CD14-positive monocyte (primary cell): ENCODE data around the gene TFPI. TPM values are rescaled to one million over a fixed set of nuclear protein-coding genes. Genes with fewer than 3 reads are reported as not detected.

ENCODE experiments used
- DNase-seq, 3 donors: peaks; one replicate each; pipeline ENCODE4 v3.0.0-alpha.2; 2011 to 2022
- H2AFZ ChIP-seq: 2 replicates; pipeline ENCODE4 v1.6.0; 2012; ENCODE audit warnings: mild to moderate bottlenecking, low read depth, low read length, inconsistent platforms; ENCODE audit not compliant: insufficient read depth, poor library complexity, severe bottlenecking
- H3K27ac ChIP-seq, 2 donors: 1 replicate in 1 of 2; 2 replicates in 1 of 2; pipeline ENCODE4 v1.5.1; 2012 to 2013; ENCODE audit warnings: low read length in 2 of 2, control low read depth in 1 of 2, inconsistent platforms in 1 of 2, low read depth in 1 of 2, mild to moderate bottlenecking in 1 of 2
- H3K27me3 ChIP-seq, 2 donors: one replicate each; pipeline versions ENCODE4 v1.6.0 to v1.6.1; 2011 to 2013; ENCODE audit warnings: low read length in 2 of 2; ENCODE audit not compliant: control insufficient read depth in 2 of 2, insufficient read depth in 2 of 2
- H3K36me3 ChIP-seq, 2 donors: replicated peaks in 1 of 2; 1 replicate in 1 of 2; 2 replicates in 1 of 2; pipeline versions ENCODE4 v1.5.1 to v1.6.1; 2012 to 2013; ENCODE audit warnings: low read length in 2 of 2, control low read depth in 1 of 2, inconsistent platforms in 1 of 2, mild to moderate bottlenecking in 1 of 2; ENCODE audit not compliant: insufficient read depth in 2 of 2, control insufficient read depth in 1 of 2
- H3K4me1 ChIP-seq, 2 donors: 1 replicate in 1 of 2; 2 replicates in 1 of 2; pipeline versions ENCODE4 v1.5.1 to v1.6.1; 2012 to 2013; ENCODE audit warnings: low read length in 2 of 2, control low read depth in 1 of 2, inconsistent platforms in 1 of 2, mild to moderate bottlenecking in 1 of 2, moderate library complexity in 1 of 2; ENCODE audit not compliant: insufficient read depth in 2 of 2, control insufficient read depth in 1 of 2
- H3K4me2 ChIP-seq: replicated peaks from 2 replicates; pipeline ENCODE3; 2012; ENCODE audit warnings: low read length, moderate library complexity, mild to moderate bottlenecking; ENCODE audit not compliant: poor library complexity, severe bottlenecking; ENCODE audit errors: extremely low read depth
- H3K4me3 ChIP-seq, 3 experiments: fragments of 200-600 bp in 1 of 3; sonication (generic) in 1 of 3; replicated peaks in 1 of 3; 1 replicate in 2 of 3; 2 replicates in 1 of 3; pipeline ENCODE4 v1.5.1; 2011 to 2013; ENCODE audit warnings: low read length in 3 of 3, mild to moderate bottlenecking in 3 of 3, control low read depth in 2 of 3, low read depth in 2 of 3, inconsistent platforms in 1 of 3, moderate library complexity in 1 of 3
- H3K79me2 ChIP-seq: 2 replicates; pipeline ENCODE4 v1.6.0; 2012; ENCODE audit warnings: mild to moderate bottlenecking, control low read depth, inconsistent platforms, low read length, moderate library complexity; ENCODE audit not compliant: insufficient read depth
- H3K9ac ChIP-seq: 2 replicates; pipeline ENCODE4 v1.6.0; 2017; ENCODE audit warnings: low read length, mild to moderate bottlenecking; ENCODE audit not compliant: insufficient read depth, poor library complexity, severe bottlenecking
- H3K9me3 ChIP-seq, 2 donors: replicated peaks in 1 of 2; 1 replicate in 1 of 2; 2 replicates in 1 of 2; pipeline versions ENCODE4 v1.5.1 to v1.6.1; 2012 to 2013; ENCODE audit warnings: low read length in 2 of 2, control low read depth in 1 of 2; ENCODE audit not compliant: control insufficient read depth in 1 of 2, insufficient read depth in 1 of 2
- H4K20me1 ChIP-seq: 2 replicates; pipeline ENCODE4 v1.6.0; 2012; ENCODE audit warnings: mild to moderate bottlenecking, low read length, control low read depth, moderate library complexity; ENCODE audit not compliant: insufficient read depth
- H3K27ac Mint-ChIP-seq, 7 donors: one replicate each; pipeline ENCODE4 v1.8.0; 2020; ENCODE audit warnings: mild to moderate bottlenecking in 7 of 7, mixed read lengths in 7 of 7, moderate library complexity in 6 of 7, inconsistent platforms in 2 of 7
- H3K27me3 Mint-ChIP-seq, 3 donors: one replicate each; pipeline ENCODE4 v1.8.0; 2021 to 2022; ENCODE audit warnings: low read depth in 3 of 3, mild to moderate bottlenecking in 3 of 3, mixed read lengths in 3 of 3, moderate library complexity in 3 of 3, inconsistent platforms in 1 of 3
- H3K36me3 Mint-ChIP-seq, 2 donors: one replicate each; pipeline ENCODE4 v1.8.0; 2020; ENCODE audit warnings: mixed read lengths in 2 of 2, inconsistent platforms in 1 of 2, mild to moderate bottlenecking in 1 of 2
- H3K4me1 Mint-ChIP-seq: one replicate; pipeline ENCODE4 v1.8.0; 2020; ENCODE audit warnings: mild to moderate bottlenecking, mixed read lengths
- H3K4me3 Mint-ChIP-seq, 2 donors: one replicate each; pipeline ENCODE4 v1.8.0; 2020; ENCODE audit warnings: mild to moderate bottlenecking in 2 of 2, mixed read lengths in 2 of 2, moderate library complexity in 1 of 2
- H3K9me3 Mint-ChIP-seq, 7 donors: one replicate each; pipeline ENCODE4 v1.8.0; 2020 to 2022; ENCODE audit warnings: mixed read lengths in 7 of 7, mild to moderate bottlenecking in 6 of 7, moderate library complexity in 6 of 7, inconsistent platforms in 2 of 7
- whole genome bisulfite sequencing: methylation state at CpG from one replicate; pipeline ENCODE4 v1.1.5; 2013; ENCODE audit warnings: missing lambda C conversion rate; ENCODE audit not compliant: insufficient coverage; 5-methylcytosine and 5-hydroxymethylcytosine counted together
- intact Hi-C, 2 donors: fragments of 100-400 bp; cut with micrococcal nuclease; formaldehyde crosslinking; loops; one replicate each; pipeline versions ENCODE4 v1.15.0 to v1.15.1; 2023
- polyA plus RNA-seq, 3 donors: library from polyadenylated mRNA; depleted of rRNA in 1 of 3; unstranded in 2 of 3; stranded (reverse) in 1 of 3; fragments of 300-500 nt in 2 of 3; fragments of >200 nt in 1 of 3; fragmentation: Illumina TruSeq in 2 of 3; gene quantifications; 1 replicate in 2 of 3; 2 replicates in 1 of 3; pipeline ENCODE4 v1.2.3, GENCODE V29; 2012 to 2021
- TF ChIP-seq, protein P1 (sequence below): fragments of 200-600 bp; IDR thresholded peaks from one replicate; pipeline ENCODE4 v1.8.0; 2022; ENCODE audit warnings: antibody characterized with exemption, mild to moderate bottlenecking

The TFPI gene
- polyA plus RNA-seq, 3 donors: 0.46 TPM; not detected in 2

DNA sequence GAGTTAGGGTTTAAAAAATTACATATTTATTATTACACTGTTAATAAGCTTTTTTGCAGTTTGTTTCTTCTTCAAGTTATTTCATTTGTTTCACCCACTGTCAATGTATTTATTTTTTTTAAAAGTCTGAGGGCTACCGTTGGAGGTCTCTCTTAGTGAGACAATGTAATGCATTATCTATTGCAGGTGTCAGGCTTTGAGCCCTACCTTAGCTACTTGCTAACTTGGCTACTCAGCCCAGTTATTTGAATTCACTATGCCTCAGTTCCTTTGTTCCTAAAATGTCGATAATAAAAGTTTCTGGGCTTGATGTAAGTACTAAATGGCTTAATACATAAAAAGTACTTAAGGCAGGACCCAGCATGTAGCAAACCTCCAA, 458 bp upstream of the TFPI start:
- Mint-ChIP-seq H3K27ac (no peak overlapping the region), H3K36me3 (no peaks in the 10 kb centered on the region), H3K9me3 (peaks cover 5 to 12% (median 10%) of the 10 kb centered on the region in 7 donors), H3K4me3 (no peak overlapping the region), H3K27me3 (peaks cover 0 to 3% (median 0%) of the 10 kb centered on the region in 3 donors), H3K4me1 (peaks cover 13% of the 10 kb centered on the region)
- DNase-seq: no peak
- H4K20me1 ChIP-seq: no peaks in the 10 kb centered on the region
- no peaks in the 10 kb centered on the region for H3K27me3 ChIP-seq
- H3K27ac ChIP-seq: no peak overlapping the region
- no peak overlapping the region for H3K9ac ChIP-seq
- intact Hi-C loops: no loop called here
- no CpG with 5 or more reads among the region's 2 CpGs for WGBS
- TF ChIP-seq, protein P1, sequence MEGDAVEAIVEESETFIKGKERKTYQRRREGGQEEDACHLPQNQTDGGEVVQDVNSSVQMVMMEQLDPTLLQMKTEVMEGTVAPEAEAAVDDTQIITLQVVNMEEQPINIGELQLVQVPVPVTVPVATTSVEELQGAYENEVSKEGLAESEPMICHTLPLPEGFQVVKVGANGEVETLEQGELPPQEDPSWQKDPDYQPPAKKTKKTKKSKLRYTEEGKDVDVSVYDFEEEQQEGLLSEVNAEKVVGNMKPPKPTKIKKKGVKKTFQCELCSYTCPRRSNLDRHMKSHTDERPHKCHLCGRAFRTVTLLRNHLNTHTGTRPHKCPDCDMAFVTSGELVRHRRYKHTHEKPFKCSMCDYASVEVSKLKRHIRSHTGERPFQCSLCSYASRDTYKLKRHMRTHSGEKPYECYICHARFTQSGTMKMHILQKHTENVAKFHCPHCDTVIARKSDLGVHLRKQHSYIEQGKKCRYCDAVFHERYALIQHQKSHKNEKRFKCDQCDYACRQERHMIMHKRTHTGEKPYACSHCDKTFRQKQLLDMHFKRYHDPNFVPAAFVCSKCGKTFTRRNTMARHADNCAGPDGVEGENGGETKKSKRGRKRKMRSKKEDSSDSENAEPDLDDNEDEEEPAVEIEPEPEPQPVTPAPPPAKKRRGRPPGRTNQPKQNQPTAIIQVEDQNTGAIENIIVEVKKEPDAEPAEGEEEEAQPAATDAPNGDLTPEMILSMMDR: no peak
- H2AFZ ChIP-seq: no peak overlapping the region
- peak overlapping the region; percentile 75 for H3K4me2 ChIP-seq
- H3K9me3 ChIP-seq: no peaks in the 10 kb centered on the region
- no peaks in the 10 kb centered on the region for H3K36me3 ChIP-seq
- peaks cover 2 to 8% of the 10 kb centered on the region in 2 donors for H3K4me1 ChIP-seq
- H3K79me2 ChIP-seq: no peaks in the 10 kb centered on the region
- H3K4me3 ChIP-seq: peak overlapping the region in 1 of 3 experiments; percentile 70

DNA sequence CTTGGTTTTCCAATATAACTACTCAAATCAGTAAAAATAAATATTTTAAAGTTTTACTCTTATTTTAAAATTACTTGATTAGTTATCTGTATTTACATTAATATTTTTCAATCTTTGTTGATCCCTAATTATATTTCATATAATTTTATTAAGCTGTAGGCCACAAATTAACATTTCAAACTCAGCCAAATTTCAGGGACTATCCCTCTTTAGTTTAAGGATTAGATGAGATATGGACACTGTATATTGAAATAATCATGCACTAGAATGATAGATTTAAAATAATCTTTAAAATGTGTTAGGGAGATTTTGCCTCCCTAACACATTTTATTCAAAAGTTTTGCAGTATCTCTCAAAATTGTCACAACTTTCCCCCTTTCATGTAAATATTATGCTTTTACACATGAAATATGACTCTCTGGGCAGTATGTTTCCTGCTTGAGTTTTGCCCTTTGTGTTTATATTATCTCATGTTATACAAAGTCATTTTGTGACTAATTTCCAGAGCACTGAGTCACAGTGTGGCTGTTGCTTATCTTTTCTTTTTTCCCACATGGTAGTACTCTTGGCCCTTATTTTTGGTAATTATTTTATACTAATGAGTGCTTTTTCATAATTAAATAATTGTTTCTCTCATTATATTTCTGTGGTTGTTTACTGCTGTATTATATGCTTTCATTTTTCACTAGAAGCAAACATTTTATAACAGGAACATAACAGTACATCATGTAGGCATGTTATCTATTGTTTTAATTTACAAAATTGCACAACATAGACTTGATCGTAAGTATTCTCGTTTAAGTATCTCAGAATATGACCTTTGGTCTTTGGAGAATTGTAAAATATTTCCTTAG, 1.2 kb downstream of the TFPI start:
- Mint-ChIP-seq H3K4me3 (no peak overlapping the region), H3K27me3 (peaks cover 0 to 3% (median 0%) of the 10 kb centered on the region in 3 donors), H3K4me1 (peaks cover 13% of the 10 kb centered on the region), H3K9me3 (peaks cover 4 to 11% (median 8%) of the 10 kb centered on the region in 7 donors), H3K27ac (peak overlapping the region in 1 of 7 donors; percentile 50), H3K36me3 (no peaks in the 10 kb centered on the region)
- no CpG with 5 or more reads among the region's 2 CpGs for WGBS
- H4K20me1 ChIP-seq: no peaks in the 10 kb centered on the region
- H3K4me2 ChIP-seq: peak overlapping the region; percentile 75
- TF ChIP-seq, protein P1: no peak
- peak overlapping the region; percentile 76 for H2AFZ ChIP-seq
- H3K36me3 ChIP-seq: no peaks in the 10 kb centered on the region
- no peak overlapping the region for H3K9ac ChIP-seq
- H3K9me3 ChIP-seq: no peaks in the 10 kb centered on the region
- no peaks in the 10 kb centered on the region for H3K27me3 ChIP-seq
- H3K27ac ChIP-seq: no peak overlapping the region
- H3K4me3 ChIP-seq: no peak overlapping the region
- H3K4me1 ChIP-seq: peaks cover 2 to 8% of the 10 kb centered on the region in 2 donors
- H3K79me2 ChIP-seq: no peaks in the 10 kb centered on the region
- peak; percentile 0 to 58 (median 22) for DNase-seq
- intact Hi-C loops: no loop called here
